GM10847 (cell line): ENCODE results near the gene PILRB.

Source experiments
- POLR2A ChIP-seq: IDR thresholded peaks from 2 replicates; pipeline ENCODE4 v1.6.1; 2011; ENCODE audit not compliant: insufficient read length; ENCODE audit errors: extremely low read depth

Gene PILRB

DNA sequence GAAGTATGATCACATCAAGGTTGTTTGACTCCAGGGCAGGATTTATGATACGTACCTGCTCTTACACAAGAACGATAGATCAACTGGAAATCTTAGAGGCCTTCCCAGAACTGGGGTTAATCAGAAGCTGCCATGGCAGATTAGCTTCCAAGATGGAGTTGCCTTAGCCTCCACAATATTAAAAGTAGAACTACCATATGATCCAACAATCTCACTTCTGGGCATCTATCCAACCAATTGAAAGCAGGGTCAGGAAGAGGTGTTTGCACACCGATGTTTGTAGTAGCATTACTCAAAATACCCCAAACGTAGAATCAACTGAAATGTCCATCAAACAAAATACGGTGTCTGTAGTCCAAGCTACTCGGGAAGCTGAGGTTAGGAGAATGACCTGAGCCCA lies 6.6 kb downstream of the PILRB start:
- no peak for TF ChIP-seq POLR2A

DNA sequence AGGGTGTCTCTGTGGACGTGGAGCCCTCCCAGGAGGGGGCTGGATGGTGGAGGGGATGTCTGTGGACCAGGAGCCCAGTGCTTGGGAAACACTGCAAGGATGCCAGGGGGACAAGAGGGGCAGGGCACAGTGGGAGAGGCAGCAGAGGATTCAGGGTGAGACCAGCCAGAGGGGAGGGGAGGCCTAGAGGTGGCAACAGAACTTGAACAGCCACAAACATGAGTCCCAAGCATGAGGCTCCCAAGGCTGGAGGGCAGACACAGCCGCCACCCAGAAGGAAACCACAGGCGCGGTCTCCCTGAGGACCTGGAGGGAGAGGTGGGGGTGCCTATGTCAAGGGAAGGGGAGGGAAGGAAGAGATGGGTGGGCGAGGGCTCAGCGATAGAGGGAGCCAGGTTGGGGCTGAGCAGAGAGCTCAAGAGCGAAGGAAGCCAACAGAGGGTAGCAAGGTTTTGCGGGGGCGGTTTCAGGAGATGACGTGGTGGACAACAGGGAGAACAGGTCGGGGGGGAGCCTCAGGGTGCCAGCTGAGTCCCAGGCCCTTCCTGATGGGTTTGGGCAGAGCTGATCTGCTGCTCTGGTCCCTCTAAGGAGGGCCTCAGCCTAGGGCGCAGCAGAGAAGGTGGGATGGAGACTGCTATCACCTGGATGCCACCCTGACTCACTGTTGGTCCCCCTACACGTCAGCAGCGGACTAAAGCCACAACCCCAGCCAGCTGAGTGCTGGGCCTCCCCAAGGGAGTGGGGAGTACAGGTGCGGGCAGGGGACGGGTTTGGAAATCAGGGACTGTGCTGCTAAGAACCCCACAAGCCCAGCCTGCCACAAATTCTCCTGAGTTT lies 8.7 kb downstream of the PILRB start:
- no peak for TF ChIP-seq POLR2A

DNA sequence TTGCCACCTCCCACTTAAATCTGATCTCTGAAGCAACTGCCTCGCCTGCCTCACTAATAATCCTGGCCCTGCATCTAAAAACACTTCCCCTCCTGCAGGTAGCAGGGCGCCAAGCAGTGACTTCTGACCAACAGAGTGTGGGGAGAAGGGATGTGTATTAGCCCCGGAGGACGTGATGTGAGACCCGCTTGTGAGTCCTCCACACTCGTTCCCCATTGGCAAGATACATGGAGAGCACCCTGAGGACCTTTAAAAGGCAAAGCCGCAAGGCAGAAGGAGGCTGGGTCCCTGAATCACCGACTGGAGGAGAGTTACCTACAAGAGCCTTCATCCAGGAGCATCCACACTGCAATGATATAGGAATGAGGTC lies 9.3 kb downstream of the PILRB start:
- TF ChIP-seq POLR2A, result no peak

- no peak for TF ChIP-seq POLR2A
Measured at GRCh38 chr7:100367676-100368613, 10.0 kb downstream of the PILRB start.

GRCh38 chr7:100369105-100369504 lies 11.2 kb downstream of the PILRB start:
- TF ChIP-seq POLR2A, result peak; percentile 18

- no peak for TF ChIP-seq POLR2A
Measured at GRCh38 chr7:100370303-100370702, 12.4 kb downstream of the PILRB start.

- no peak for TF ChIP-seq POLR2A
Measured at GRCh38 chr7:100370746-100371145, 12.8 kb downstream of the PILRB start.

DNA sequence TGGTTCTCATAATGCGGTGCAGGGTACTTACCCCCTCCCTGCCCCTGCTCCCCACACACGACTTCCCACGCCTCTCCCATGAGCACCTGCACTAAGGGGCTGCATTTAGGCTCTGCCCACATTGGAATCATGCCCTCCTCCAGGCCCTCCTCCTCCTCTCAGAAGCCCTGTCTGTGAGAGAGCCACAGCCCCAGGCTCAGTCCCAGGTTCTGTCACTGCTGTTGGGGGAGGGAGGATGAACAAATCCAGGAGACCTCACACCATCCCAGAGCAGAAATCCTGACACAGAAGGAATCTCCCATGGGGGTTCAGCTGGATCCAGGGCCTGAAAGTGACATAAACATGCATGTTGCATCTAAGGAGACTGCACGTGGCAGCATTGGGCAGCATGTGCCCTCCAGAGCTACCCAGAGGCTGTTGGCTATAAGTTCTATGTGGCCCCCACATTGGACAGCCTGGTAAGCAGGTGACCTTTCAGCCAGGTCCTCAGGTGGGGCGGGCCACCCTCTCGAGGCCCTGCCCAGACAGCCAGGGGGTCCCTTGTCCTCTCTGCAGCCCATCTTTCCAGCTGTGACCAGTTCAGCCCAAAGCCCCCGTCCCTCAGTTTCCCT lies 13.7 kb downstream of the PILRB start:
- no peak for TF ChIP-seq POLR2A

DNA sequence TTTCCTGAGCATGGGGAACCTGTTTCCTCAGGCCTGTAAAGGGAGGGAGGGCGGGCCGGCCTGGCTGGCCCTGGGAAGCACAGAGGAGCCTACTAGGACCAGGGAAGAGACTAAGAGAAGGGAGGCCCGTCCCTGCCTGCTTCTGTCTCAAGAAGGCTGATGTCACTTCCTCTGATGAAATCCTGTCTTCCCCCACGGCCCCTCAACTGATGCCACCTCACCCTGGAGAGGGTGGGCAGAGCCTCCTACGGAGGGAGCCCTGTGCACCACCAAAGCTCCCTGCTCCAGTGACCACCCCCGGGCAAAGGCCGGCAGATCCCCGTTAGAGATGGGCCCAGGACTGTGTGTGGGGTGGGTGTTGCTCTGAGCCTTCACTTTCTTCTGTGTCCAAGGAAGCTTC lies 14.3 kb downstream of the PILRB start:
- no peak for TF ChIP-seq POLR2A

DNA sequence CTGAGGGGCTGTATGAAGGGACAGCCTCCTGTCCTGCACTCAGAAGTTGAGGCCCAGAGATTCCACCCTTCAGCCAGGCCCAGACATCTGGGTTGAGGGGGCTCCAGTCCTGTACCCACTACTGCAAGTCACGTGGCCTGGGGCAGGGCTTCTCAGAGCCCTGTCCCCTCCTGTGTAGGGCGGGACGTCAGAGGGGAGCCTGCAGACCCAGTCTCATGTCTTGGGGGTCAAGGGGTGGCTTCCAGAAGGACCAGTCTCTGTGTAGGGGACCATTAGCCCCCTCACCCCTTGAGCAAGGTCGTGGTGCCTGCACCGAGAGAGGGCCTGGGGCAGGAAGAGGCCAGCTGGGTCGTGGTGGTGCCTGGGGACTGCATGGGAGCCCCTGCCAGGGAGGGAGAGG lies 14.8 kb downstream of the PILRB start:
- TF ChIP-seq POLR2A, result no peak

DNA sequence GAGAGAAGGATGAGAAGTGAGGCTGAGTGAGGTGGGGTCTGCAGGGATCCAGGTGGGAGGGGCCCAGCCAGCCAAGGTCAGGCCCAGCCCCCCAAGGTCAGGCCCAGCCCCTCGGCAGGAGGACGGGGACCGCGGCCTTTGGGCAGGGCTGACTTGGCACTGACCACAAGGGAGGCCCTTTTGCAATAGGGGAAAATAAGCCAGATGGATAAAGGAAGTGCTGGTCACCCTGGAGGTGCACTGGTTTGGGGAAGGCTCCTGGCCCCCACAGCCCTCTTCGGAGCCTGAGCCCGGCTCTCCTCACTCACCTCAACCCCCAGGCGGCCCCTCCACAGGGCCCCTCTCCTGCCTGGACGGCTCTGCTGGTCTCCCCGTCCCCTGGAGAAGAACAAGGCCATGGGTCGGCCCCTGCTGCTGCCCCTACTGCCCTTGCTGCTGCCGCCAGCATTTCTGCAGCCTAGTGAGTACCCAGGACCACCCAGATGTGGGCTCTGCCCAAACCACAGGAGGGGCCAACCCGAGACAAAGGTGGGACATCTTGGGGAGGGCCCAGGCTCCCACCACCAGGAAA lies 15.4 kb downstream of the PILRB start, which contains the start of gene PILRA:
PILRA (plus strand) TSS at position 227 of the 571 bp plus-strand sequence; CDS start at position 397, 170 bp downstream.
- TF ChIP-seq POLR2A, result no peak

DNA sequence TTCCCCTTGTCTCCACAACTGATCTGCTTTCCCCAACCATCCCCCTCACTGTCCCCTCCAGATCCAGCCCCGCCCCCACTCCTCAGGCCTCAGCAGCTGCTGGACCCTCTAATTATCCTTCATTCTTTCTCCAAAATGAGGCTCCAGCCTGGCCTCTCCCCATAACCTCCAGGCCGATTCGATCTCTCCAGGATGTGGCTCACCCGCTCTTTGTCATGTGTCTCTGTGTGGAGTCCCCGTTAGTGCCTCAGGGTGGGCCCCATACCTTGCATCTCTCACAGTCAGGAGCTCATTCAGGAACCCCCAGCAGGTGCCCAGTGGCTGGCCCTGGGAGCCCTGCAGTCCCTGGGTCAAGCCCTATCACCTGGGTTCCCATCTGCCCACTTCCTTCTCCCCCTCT lies 16.7 kb downstream of the PILRB start:
- TF ChIP-seq POLR2A, result no peak

DNA sequence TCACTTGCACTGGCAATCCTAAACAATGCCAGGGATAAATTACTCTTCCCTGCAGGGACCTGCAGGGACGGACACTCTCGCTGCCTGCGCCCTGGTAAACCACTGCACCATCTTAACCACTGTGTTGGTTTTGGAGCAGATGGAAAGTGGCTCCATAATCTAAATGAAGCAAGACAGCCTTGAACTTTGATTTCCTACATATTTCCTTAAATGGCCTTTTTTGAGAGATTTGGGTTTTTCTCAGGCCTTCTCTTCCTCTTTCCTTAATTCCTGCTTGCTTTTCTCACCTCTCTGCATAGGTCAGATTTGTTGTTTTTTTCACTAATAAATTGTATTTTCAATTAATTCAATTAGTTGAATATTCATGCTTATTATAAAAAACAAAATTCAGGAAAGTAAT lies 18.1 kb downstream of the PILRB start:
- TF ChIP-seq POLR2A, result no peak

- no peak for TF ChIP-seq POLR2A
Measured at GRCh38 chr7:100378114-100378755, 20.3 kb downstream of the PILRB start.

DNA sequence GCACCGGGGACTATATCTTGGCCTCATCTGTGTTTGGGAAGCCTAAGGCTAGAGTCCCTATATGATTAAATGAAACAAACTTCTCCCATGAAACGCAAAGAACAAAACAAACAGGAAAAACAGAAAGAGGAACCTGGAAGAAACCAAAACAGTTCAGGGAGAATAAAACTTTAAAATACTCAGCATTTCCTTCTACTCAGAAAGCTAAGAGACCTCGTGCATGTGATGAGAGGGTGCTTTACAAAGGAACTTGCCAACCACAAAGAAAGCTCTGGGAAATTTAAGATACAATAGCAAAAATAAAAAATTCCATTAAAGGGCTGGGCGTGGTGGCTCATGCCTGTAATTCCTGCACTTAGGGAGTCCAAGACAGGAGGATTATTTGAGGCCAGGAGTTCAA lies 22.3 kb downstream of the PILRB start:
- no peak for TF ChIP-seq POLR2A
